ENCODE measurements around the gene SULT4A1.
A peak's percentile ranks its signal among the peaks of the same experiment; 100 is the strongest.

Gene SULT4A1

DNA sequence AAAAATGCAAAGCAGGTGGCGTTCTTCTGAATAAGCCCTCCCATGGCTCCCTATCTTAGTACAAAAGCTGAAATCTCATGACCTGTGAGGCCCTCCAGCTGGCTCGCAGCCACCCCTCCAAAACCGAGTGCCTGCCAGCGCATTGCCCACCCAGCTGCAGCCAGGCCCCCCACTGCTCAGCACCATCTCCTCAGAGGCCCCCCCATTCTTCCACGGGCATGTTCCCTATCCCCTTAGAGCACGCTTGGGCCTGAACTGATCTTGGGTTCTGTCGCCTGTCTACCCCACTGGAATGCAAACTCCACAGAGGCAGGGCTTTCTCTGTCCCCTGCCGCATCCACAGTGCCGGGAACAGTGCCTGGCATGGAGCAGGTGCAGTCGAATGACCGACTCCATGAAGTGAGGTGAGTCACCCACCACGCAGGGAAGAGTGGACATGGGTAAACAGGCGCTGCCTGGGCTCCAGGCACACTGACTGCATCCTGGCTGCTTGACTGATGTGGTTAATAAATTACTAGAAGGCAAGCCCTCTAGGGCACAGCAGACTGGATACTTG is 38.9 kb downstream of the SULT4A1 start:
- TF ChIP-seq, protein P1, sequence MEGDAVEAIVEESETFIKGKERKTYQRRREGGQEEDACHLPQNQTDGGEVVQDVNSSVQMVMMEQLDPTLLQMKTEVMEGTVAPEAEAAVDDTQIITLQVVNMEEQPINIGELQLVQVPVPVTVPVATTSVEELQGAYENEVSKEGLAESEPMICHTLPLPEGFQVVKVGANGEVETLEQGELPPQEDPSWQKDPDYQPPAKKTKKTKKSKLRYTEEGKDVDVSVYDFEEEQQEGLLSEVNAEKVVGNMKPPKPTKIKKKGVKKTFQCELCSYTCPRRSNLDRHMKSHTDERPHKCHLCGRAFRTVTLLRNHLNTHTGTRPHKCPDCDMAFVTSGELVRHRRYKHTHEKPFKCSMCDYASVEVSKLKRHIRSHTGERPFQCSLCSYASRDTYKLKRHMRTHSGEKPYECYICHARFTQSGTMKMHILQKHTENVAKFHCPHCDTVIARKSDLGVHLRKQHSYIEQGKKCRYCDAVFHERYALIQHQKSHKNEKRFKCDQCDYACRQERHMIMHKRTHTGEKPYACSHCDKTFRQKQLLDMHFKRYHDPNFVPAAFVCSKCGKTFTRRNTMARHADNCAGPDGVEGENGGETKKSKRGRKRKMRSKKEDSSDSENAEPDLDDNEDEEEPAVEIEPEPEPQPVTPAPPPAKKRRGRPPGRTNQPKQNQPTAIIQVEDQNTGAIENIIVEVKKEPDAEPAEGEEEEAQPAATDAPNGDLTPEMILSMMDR (IDR thresholded peaks at IDR 0.05; ENCODE audit: borderline replicate concordance, control extremely low read depth, extremely low read depth, insufficient read depth, missing control alignments) = no peak
- DNase-seq (ENCODE audit: low spot score) = peak; percentile 8
- in situ Hi-C loops (cut with MboI; ENCODE audit: low sequenced_read_pairs, unreplicated experiment) = no loop called here

DNA sequence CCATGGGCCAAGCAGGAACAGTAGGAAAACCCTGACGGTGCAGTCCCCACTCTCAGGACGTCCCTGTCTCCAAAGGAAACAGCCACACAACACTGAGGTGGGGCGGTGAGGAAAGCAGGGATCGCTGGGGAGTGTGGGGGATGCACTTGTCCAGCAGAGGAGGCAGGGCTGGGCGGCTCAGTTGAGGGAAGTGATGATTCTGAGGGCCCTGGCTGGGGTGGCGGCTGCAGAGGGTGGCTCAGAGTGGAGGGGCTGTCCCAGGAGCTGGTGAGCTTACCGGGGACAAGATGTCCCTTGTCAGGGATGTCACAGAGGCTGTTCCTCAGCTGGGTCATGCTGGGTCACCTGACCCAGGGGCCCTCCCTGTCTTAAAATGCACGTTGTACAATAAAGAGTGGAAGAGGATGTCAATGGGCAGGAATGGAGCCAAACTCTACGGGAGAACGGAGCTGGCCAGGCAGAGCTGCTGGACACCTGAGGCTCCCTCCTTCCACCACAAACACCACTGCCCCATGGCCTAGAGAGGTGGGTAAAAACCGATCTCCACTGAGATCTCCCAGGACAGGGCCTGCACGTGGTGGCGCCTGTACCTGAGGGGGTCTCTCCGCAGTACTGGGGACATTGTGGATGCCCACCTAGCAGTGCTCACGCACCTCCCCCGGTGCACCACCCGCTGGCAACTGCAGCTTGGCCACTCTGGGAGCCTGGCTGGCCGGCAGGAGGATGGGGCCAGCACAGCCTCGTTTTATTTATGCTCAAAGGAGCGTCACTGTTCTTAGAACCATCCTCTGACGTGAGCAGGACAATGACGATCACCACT is 40.5 kb downstream of the SULT4A1 start:
- DNase-seq (ENCODE audit: low spot score) = peak; percentile 21
- TF ChIP-seq, protein P1 (IDR thresholded peaks at IDR 0.05; ENCODE audit: borderline replicate concordance, control extremely low read depth, extremely low read depth, insufficient read depth, missing control alignments) = no peak
- in situ Hi-C loops (cut with MboI; ENCODE audit: low sequenced_read_pairs, unreplicated experiment) = no loop called here

DNA sequence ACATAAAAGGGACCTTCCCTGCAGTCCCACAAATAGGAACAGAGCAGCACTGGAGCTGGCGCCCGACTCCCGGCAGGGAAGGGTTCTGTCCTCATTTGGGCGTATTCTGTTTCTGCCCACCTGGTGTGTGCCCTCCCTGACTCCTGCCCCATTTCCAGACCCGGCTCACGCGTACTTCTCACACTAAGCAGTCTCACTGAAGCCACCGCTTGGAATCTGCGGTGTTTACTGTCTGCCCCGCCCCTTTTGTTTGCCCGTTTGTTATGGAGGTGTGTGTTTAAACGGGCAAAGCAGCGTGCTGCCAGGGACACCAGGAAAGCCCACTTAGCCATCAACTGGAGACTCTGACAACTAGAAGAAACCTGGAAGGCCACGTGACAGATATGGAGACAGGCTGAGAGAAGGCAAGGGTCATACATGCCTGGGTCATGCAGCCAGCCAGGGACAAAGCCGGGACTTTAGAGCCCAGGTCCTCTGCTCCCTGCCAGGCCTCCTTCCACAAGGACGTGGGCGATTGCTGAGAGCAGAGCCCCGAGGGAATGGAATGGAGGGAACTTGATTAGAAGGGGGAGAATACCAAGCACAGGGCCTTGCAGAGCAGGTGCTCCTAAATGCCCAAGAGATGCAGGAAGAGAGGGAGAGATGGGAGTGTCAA is 41.5 kb downstream of the SULT4A1 start:
- peak; percentile 11 for DNase-seq (ENCODE audit: low spot score)
- TF ChIP-seq, protein P1 (IDR thresholded peaks at IDR 0.05; ENCODE audit: borderline replicate concordance, control extremely low read depth, extremely low read depth, insufficient read depth, missing control alignments) = no peak
- in situ Hi-C loops (cut with MboI; ENCODE audit: low sequenced_read_pairs, unreplicated experiment) = no loop called here

DNA sequence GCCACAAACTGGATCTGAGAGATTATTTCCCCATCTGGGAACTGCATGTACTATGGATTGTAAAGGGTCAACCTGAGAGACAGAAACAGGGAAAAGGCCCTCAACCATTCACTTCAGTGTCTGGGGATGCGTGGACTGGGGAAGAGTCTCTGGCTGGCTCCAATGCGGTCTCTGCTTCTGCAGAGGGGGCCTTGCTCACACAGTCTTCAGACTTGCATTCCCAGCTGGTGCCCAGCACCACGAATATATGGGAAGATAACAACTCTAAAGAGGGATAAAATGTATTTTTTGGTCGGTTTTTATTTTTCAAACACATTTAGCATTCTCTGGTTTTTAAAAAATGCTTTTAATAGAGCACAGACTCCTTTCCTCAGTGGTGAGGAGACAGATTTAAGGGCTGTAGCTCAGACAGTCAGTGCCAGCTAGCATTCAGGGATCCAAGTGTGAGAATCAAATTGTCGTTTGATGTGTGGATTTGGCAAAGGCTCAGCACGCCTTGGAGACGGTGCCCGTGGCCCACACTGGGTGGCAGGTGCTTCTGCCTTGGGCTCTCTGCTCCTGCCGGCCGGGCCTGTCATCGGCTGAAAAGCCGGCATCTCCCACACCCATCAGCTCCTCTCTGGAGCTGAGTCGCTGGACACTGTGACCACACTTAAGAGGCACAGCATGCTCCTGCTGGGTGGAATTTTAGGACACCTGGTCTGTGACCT is 42.2 kb downstream of the SULT4A1 start:
- DNase-seq (ENCODE audit: low spot score) = peak; percentile 4
- in situ Hi-C loops (cut with MboI; ENCODE audit: low sequenced_read_pairs, unreplicated experiment) = no loop called here
- TF ChIP-seq, protein P1 (IDR thresholded peaks at IDR 0.05; ENCODE audit: borderline replicate concordance, control extremely low read depth, extremely low read depth, insufficient read depth, missing control alignments) = no peak

DNA sequence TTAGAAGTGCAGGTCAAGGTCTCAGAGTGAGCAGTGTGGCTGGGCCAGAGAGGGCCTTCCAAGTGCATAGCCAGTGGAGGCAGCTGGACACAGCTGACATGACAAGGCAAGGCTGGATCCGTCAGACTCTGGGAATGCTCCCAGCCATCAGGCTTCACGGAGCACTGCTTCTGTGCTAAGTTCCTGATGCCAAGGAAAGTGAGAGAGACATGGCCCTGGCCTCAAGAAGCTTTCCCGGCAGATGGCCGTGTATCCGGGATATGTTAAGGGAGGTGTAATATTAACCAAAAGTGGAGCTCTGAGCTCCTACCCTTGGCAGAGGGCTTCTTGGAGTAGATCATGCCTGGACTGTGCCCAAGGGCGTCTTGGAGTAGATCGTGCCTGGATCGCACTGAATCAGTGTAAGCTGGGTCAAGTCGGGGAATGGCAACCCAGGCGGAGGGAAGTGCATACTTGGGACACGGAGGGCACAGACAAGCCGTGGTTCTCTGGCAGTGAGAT is 42.8 kb downstream of the SULT4A1 start:
- no peak for DNase-seq (ENCODE audit: low spot score)
- TF ChIP-seq, protein P1 (IDR thresholded peaks at IDR 0.05; ENCODE audit: borderline replicate concordance, control extremely low read depth, extremely low read depth, insufficient read depth, missing control alignments) = no peak
- in situ Hi-C loops (cut with MboI; ENCODE audit: low sequenced_read_pairs, unreplicated experiment) = no loop called here

DNA sequence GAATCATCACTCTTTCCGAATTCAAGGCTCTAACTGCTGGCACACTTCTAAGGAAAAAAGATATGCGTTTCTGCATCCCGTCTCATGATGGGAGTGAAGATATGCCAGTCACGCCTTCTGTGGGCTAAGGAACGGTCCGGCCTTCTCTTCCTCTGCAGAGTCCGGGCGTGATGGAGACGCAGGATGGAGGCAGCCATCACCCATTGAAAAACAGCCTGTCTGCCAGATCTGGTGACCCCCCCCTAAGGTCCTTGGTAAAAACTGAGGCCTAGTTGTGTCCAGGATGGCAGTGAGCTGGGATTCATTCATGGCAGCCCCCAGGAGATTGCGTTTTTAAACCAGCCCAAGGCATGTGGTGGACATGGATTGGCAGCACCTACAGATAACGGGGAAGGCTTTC is 43.3 kb downstream of the SULT4A1 start:
- in situ Hi-C loops (cut with MboI; ENCODE audit: low sequenced_read_pairs, unreplicated experiment) = no loop called here
- TF ChIP-seq, protein P1 (IDR thresholded peaks at IDR 0.05; ENCODE audit: borderline replicate concordance, control extremely low read depth, extremely low read depth, insufficient read depth, missing control alignments) = no peak
- DNase-seq (ENCODE audit: low spot score) = no peak
